K562 (cell line): ENCODE measurements around the gene NIPSNAP3A. TPM values are rescaled to one million over a fixed set of nuclear protein-coding genes. Genes with fewer than 3 reads are reported as not detected.
A peak's percentile ranks its signal among the peaks of the same experiment; 100 is the strongest.

Experiments
- CUX1 ChIP-seq: fragments of 200-800 bp; sonication (Bioruptor generic); IDR thresholded peaks from 2 replicates; pipeline ENCODE4 v1.6.1; 2016; ENCODE audit warnings: missing genetic modification characterization, missing compliant biosample characterization
- FOXP1 ChIP-seq: sonication (generic); formaldehyde crosslinking; IDR thresholded peaks from 2 replicates; pipeline ENCODE4 v1.8.0; 2022; ENCODE audit warnings: mild to moderate bottlenecking, missing genetic modification reagents
- GABPB1 ChIP-seq: sonication (generic); formaldehyde crosslinking; IDR thresholded peaks from 2 replicates; pipeline ENCODE4 v1.8.0; 2022; ENCODE audit warnings: mild to moderate bottlenecking, missing genetic modification reagents
- IRF9 ChIP-seq: fragments of 450-650 bp; IDR thresholded peaks from 2 replicates; pipeline ENCODE4 v1.6.1; 2016; ENCODE audit warnings: missing biosample characterization, missing genetic modification characterization
- KAT7 ChIP-seq: sonication (generic); formaldehyde crosslinking; IDR thresholded peaks from 2 replicates; pipeline ENCODE4 v1.8.0; 2022; ENCODE audit warnings: missing genetic modification reagents, mild to moderate bottlenecking, borderline replicate concordance
- NRF1 ChIP-seq, 2 experiments: fragments of 450-650 bp; IDR thresholded peaks in 1 of 2; conservative IDR thresholded peaks in 1 of 2; 2 replicates each; pipeline ENCODE4 v1.6.1; 2014; ENCODE audit warnings: mild to moderate bottlenecking in 2 of 2
- PHTF2 ChIP-seq: fragments of 250-450 bp; sonication (Bioruptor Pico); IDR thresholded peaks from 2 replicates; pipeline ENCODE4 v1.5.0; 2021; ENCODE audit warnings: mild to moderate bottlenecking
- POLR2A ChIP-seq: fragments of 450-650 bp; conservative IDR thresholded peaks from 2 replicates; pipeline ENCODE4 v1.6.1; 2016
- SAFB ChIP-seq: fragments of 200-400 bp; formaldehyde crosslinking; IDR thresholded peaks from 2 replicates; pipeline ENCODE4 v1.6.1; 2017; ENCODE audit warnings: low read depth, low read length, borderline replicate concordance
- TOE1 ChIP-seq, 2 experiments: fragments of 450-650 bp in 1 of 2; sonication (generic) in 1 of 2; formaldehyde crosslinking in 1 of 2; IDR thresholded peaks; 2 replicates each; pipeline versions ENCODE4 v1.7.1 to v1.8.0; 2016 to 2022; ENCODE audit warnings: borderline replicate concordance in 2 of 2, mild to moderate bottlenecking in 2 of 2, antibody characterized with exemption in 1 of 2, inconsistent platforms in 1 of 2, low read depth in 1 of 2, missing genetic modification reagents in 1 of 2, moderate library complexity in 1 of 2
- XRCC5 ChIP-seq: fragments of 200-400 bp; formaldehyde crosslinking; IDR thresholded peaks from 2 replicates; pipeline ENCODE4 v1.6.1; 2017; ENCODE audit warnings: low read depth, mild to moderate bottlenecking, low read length
- ZBTB12 ChIP-seq: fragments of 250-450 bp; sonication (Bioruptor Pico); IDR thresholded peaks from 2 replicates; pipeline ENCODE4 v1.4.0; 2020
- ZNF444 ChIP-seq: fragments of 250-450 bp; sonication (Bioruptor Pico); IDR thresholded peaks from 2 replicates; pipeline ENCODE4 v1.4.0; 2020; ENCODE audit warnings: mild to moderate bottlenecking, moderate library complexity
- polyA plus RNA-seq, 8 experiments: library from polyadenylated mRNA; depleted of rRNA in 4 of 8; stranded (reverse) in 5 of 8; unstranded in 3 of 8; fragments of >200 nt; fragmentation: Nextera tagmentation in 2 of 8; fragmentation: Illumina TruSeq in 1 of 8; extraction: Ambion mirVana in 2 of 8; extraction: Trizol in 1 of 8; gene quantifications; 2 replicates each; pipeline versions ENCODE4 v1.2.1 to v1.2.3, GENCODE V29; 2011 to 2014; ENCODE audit warnings: inconsistent platforms in 1 of 8, missing spikeins in 1 of 8
- total RNA-seq, 7 experiments: library from RNA; depleted of rRNA in 6 of 7; stranded (reverse); fragments of >200 nt in 6 of 7; fragmentation: Illumina TruSeq in 2 of 7; extraction: Trizol in 2 of 7; gene quantifications; 2 replicates each; pipeline versions ENCODE4 v1.2.1 to v1.2.3, GENCODE V29; 2011 to 2021; ENCODE audit warnings: low replicate concordance in 1 of 7
- TF ChIP-seq, protein P1 (sequence below): sonication (generic); formaldehyde crosslinking; IDR thresholded peaks from 2 replicates; pipeline ENCODE4 v1.8.0; 2022; ENCODE audit warnings: mild to moderate bottlenecking, low read depth, missing genetic modification reagents

Gene NIPSNAP3A
- total and polyA plus RNA-seq, 9 of the 15 experiments (the other 6 are each of a cell fraction or from before 2014, with no cell fraction given) = 25.3 to 132 (median 40.5) TPM

GRCh38 chr9:104747565-104748358 is at the start of gene NIPSNAP3A (continued):
- TF ChIP-seq CUX1 (CRISPR knock-in tag) (no peak), PHTF2 (CRISPR knock-in tag) (no peak), NRF1 (conservative IDR thresholded peaks at IDR 0.05 in 1 of 2, IDR thresholded peaks at IDR 0.05 in 1 of 2) (peak; percentile 93 to 94), IRF9 (tag) (no peak), ZBTB12 (CRISPR knock-in tag) (no peak), ZNF444 (CRISPR knock-in tag) (peak; percentile 77; the same call in 1 of the 2 replicates), XRCC5 (0 out of 2 replicates have a peak, but pooled peaks have one; percentile 22), KAT7 (peak; percentile 67; the same call in 1 of the 2 replicates), SAFB (peak; percentile 78), POLR2A (peak; percentile 76), TOE1 (IDR thresholded peaks at IDR 0.05; ENCODE audit: borderline replicate concordance) (no peak), TOE1 (CRISPR knock-in tag; IDR thresholded peaks at IDR 0.05; ENCODE audit: borderline replicate concordance, low read depth) (no peak), FOXP1 (CRISPR knock-in tag) (no peak), GABPB1 (CRISPR knock-in tag) (peak; percentile 68)
- TF ChIP-seq, protein P1, sequence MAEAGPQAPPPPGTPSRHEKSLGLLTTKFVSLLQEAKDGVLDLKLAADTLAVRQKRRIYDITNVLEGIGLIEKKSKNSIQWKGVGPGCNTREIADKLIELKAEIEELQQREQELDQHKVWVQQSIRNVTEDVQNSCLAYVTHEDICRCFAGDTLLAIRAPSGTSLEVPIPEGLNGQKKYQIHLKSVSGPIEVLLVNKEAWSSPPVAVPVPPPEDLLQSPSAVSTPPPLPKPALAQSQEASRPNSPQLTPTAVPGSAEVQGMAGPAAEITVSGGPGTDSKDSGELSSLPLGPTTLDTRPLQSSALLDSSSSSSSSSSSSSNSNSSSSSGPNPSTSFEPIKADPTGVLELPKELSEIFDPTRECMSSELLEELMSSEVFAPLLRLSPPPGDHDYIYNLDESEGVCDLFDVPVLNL = 0 out of 2 replicates have a peak, but pooled peaks have one; percentile 26
